HG03159 (cell line): ENCODE data around the gene EREG.
"Not testable (repeated sequence)": the region's sequence is repeated elsewhere in the genome, so short reads cannot be mapped to it uniquely, and the experiment has no call there.

Experiments
- ATAC-seq: cut with Tn5 transposase; IDR thresholded peaks from one replicate; pipeline ENCODE4 v1.9.1; 2021; ENCODE audit warnings: mild to moderate bottlenecking, moderate library complexity; ENCODE audit not compliant: unreplicated experiment

Gene EREG

DNA sequence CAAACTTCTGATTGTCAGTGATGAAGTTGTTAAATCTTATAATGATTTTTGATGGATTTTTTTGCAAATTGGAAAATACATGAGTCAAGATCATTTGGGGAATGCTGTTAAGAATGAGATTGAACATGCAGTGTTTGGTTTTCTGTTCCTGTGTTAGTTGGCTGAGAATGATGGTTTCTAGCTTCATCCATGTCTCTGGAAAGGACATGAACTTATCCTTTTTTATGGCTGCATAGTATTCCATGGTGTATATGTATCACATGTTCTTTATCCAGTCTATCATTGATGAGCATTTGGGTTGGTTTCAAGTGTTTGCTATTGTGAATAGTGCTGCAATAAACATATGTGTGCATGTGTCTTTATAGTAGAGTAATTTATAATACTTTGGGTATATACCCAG lies 24.5 kb upstream of the EREG start:
- ATAC-seq, result not testable (repeated sequence)

DNA sequence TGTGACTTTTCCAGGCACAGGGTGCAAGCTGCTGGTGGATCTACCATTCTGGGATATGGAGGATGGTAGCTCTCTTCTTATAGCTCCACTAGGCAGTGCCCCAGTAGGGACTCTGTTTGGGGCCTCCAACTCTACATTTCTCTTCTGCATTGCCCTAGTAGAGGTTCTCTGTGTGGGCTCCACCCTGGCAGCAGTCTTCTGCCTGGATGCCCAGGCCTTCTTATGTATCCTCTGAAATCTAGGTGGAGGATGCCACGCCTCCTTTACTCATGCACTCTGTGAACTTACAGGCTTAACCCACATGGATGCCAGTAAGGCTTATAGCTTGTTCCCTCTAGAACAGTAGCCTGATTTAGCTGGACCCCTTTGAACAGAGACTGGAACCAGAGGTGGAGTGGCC lies 20.9 kb upstream of the EREG start:
- no peak for ATAC-seq

- no peak for ATAC-seq
Observed at GRCh38 chr4:74353858-74354257, 11.1 kb upstream of the EREG start.

GRCh38 chr4:74357965-74358364 lies 7.0 kb upstream of the EREG start:
- ATAC-seq, result no peak

DNA sequence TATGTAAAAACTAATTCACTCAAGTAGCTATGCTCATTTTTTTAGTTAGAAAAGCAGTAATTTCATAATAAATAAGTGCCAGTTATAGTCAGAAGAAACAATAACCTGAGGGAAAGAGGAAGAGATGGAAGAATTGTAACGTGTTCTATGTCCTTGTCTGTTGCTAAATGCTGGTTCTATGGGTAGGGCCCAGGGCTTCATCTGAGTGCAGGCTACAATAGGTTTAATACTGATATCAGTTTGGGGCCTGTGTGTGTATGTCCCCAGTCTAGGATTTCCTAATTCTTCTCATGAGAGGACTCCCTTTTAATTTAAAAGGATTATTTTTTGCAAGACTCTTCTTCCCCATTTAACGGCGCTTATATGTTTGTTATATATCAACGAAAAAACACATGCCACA lies 3.3 kb upstream of the EREG start:
- no peak for ATAC-seq

- no peak for ATAC-seq
Observed at GRCh38 chr4:74362347-74362746, 2.6 kb upstream of the EREG start.

- ATAC-seq, result no peak
Observed at GRCh38 chr4:74364256-74364651, 691 bp upstream of the EREG start.

DNA sequence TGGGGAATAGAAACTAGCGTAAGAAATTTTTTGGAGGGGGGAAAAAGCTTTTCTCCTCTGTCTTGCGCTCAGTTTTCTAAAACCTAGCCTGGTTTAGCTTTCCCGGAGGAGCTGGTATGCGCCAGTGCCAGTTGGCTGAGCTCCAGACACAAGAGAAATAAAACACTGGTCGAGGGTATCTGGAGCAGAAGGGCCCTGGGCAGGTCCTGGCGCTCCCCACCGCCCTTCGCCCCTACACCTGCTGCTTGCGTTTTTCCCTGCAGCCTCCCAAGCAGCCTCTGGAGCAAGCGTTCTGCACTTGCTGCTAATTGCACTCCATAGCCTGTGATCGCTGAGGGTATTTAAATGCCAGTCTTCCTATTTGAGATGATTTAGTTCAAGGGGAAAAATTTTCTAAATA lies 816 bp downstream of the EREG start:
- ATAC-seq, result no peak

DNA sequence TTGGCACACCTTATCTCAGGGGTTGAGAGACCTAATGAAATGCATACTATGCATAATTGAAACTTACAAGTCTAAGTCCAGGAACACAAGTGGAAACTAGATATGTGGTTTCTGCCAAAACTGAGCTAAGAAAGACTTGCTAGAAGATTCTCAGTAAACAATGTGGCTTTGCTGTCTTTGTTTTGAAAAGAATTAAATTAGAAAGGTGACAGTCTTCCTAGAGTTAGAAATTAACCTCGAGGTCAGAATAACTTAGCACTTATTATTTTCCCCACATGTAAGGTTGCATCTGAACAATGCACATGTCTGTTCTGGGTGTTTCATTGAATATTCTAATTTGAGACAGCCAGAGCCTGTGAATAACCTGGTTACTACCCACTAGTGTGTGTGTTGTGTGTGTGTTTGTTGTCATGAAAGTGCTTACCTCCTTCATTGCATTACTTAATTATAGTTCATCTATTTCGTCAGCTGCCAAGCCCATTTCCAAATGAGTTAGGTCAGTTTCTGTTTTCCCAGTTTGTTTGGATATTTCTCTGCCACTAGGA lies 1.5 kb downstream of the EREG start:
- ATAC-seq, result peak; percentile 39

- no peak for ATAC-seq
Observed at GRCh38 chr4:74367656-74368290, 2.8 kb downstream of the EREG start.

DNA sequence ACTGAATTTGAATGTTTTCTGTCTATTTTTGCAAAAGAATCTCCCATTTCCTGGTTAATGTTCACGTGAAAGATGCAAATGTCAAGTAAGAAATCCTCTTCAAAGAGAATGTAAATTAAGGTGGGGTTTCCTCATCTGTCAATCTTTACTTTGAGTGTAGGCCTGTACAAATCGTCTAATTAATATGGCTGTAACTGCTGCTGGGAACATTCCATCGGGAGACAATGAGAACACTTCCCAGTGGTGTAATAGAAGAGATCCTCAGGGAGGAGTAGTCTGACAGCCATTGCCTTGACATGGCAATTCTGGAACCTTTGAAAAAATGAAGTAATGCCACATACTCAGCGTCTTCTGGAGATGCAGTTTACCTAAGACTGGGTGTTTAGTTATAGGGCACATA lies 3.7 kb downstream of the EREG start:
- ATAC-seq, result no peak

DNA sequence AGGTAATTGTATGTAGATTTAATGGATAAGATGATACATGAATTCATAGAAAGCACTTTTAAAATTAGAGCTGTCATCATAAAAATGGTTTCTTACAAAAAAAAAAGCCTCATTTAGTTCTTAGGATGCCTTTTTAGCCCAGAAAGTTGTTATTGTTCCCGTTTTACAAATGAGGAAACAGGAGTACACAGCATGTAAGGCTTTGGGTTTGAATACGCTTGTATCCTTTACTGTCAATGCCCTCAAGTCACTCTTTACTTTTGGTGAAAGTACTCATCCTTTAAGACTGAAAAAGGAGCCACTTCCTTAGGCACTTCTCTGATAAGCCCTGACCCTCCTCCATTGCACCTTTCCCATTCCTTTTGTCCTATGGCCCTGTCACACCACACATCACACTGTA lies 4.9 kb downstream of the EREG start:
- no peak for ATAC-seq

DNA sequence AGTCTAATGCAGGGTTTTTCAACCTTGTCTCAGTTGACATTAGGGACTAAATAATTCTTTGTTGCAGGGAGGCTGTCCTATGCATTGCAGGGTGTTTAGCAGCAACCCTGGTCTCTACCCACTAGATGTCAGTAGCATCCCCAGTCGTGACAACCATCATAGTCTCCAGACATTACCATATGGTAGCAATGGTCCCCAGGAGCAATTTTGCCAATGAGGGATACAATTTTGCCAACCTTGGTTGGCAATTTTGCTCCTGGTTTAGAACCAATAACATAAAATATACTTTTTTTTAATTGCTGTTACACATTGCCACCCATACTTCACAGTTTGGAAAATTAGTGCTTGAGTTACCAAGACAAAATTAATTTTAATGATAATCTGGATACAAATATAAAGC lies 6.0 kb downstream of the EREG start:
- ATAC-seq, result peak; percentile 91

- no peak for ATAC-seq
Observed at GRCh38 chr4:74374128-74374527, 9.2 kb downstream of the EREG start.

GRCh38 chr4:74374561-74375327 lies 9.8 kb downstream of the EREG start:
- ATAC-seq, result no peak

GRCh38 chr4:74375824-74376426 lies 11.0 kb downstream of the EREG start:
- ATAC-seq, result no peak

GRCh38 chr4:74376888-74377483 lies 12.0 kb downstream of the EREG start:
- ATAC-seq, result peak; percentile 64

- ATAC-seq, result no peak
Observed at GRCh38 chr4:74377714-74378113, 12.8 kb downstream of the EREG start.

- ATAC-seq, result no peak
Observed at GRCh38 chr4:74378573-74378972, 13.6 kb downstream of the EREG start.

DNA sequence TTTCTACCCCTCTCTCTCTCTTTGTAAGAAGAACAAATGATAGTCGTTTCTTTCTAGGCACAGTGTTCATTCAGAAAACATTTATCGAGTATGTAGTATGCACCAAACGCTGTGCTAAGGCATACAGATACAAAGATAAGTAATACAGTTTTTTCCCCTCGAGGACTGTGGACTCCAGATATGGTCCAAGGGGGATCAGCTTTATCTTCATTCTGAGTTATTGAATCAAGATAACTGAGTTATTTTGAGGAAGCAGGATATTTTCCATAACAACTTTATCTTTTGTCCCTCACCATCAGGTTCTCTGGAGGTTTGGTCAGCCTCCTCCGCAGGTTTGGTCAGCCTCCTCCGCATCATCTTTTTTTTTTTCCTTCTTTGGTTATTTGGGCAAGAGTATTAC lies 15.0 kb downstream of the EREG start:
- ATAC-seq, result no peak

- ATAC-seq, result no peak
Observed at GRCh38 chr4:74385386-74385785, 20.4 kb downstream of the EREG start.

DNA sequence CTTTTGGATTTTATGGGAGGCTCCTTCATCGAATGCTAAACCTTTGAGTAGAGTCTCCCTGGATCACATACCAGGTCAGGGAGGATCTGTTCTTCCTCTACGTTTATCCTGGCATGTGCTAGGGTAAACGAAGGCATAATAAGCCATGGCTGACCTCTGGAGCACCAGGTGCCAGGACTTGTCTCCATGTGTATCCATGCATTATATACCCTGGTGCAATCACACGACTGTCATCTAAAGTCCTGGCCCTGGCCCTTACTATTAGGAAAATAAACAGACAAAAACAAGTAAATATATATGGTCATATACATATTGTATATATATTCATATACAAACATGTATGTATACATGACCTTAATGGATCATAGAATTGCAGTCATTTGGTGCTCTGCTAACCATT lies 21.2 kb downstream of the EREG start:
- ATAC-seq, result no peak
